Activated naive CD8-positive, alpha-beta T cell (primary cell): ENCODE results near the gene ANAPC1.
"Not testable (repeated sequence)": the region's sequence is repeated elsewhere in the genome, so short reads cannot be mapped to it uniquely, and the experiment has no call there.

ENCODE experiments used
- H3K27ac Mint-ChIP-seq: one replicate; pipeline ENCODE4 v1.8.0; 2021; ENCODE audit warnings: mixed read lengths
- H3K27me3 Mint-ChIP-seq: one replicate; pipeline ENCODE4 v1.8.0; 2021; ENCODE audit warnings: mixed read lengths
- H3K36me3 Mint-ChIP-seq: one replicate; pipeline ENCODE4 v1.8.0; 2021; ENCODE audit warnings: mixed read lengths
- H3K4me1 Mint-ChIP-seq: one replicate; pipeline ENCODE4 v1.8.0; 2021; ENCODE audit warnings: low read depth, mixed read lengths
- H3K4me3 Mint-ChIP-seq: one replicate; pipeline ENCODE4 v1.8.0; 2021; ENCODE audit warnings: mild to moderate bottlenecking, mixed read lengths
- H3K9me3 Mint-ChIP-seq: one replicate; pipeline ENCODE4 v1.8.0; 2021; ENCODE audit warnings: low read depth, mixed read lengths

Gene ANAPC1

GRCh38 chr2:111782195-111782594 is 101.8 kb downstream of the ANAPC1 start:
- H3K27ac Mint-ChIP-seq, H3K27me3 Mint-ChIP-seq, H3K36me3 Mint-ChIP-seq, H3K4me3 Mint-ChIP-seq, H3K9me3 Mint-ChIP-seq, H3K4me1 Mint-ChIP-seq: not testable (repeated sequence)

DNA sequence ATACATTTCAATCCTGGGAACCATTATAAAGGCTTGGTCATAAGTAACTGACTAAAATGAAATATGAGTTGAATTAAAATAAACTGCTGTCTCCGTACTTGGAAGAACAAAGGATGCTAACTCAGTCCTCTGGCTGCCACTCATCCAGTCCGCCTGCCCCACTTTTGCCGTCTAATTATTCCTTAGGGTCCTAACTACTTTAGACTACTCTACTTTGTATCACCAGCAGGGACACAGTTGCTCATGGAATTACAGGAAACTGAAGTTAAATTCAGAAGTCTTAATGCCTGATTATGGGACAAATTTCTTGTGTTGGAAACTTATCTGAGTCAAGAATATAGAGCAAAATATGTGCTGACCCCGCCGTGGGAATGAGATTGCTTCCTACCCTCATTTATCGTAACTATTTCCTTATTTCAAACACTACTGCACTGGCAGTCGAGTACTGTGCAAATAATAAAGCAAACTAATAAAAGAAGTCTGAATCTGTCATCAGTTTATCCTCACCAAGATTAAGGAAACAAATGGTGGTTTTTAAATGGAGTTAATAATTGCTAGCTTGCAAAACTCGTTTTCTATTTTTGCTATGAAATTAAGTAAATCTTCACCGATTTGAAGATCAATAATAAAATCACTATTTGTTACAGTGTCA is 102.4 kb downstream of the ANAPC1 start:
- not testable (repeated sequence) for H3K4me3 Mint-ChIP-seq, H3K4me1 Mint-ChIP-seq, H3K36me3 Mint-ChIP-seq, H3K27ac Mint-ChIP-seq, H3K27me3 Mint-ChIP-seq, H3K9me3 Mint-ChIP-seq

DNA sequence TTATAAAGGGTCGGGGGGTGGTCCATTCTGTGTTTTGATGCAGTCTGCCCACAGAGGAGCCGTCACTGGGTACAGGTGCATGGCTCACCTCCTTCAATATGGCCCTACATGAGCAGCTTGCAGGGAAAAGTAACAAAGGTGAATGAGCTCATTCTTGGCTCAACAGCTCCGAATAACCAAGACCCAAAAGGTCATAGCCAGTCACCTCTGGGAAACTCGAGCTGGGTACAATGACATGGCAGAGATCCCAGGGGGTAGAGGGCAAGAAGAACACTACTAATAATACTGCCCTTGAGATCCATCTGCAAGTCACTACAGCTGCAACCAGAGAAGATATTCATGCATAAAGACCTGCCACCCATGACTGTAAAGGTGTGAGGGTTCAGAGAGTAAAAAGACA is 106.8 kb downstream of the ANAPC1 start:
- not testable (repeated sequence) for H3K27me3 Mint-ChIP-seq, H3K4me1 Mint-ChIP-seq, H3K36me3 Mint-ChIP-seq

DNA sequence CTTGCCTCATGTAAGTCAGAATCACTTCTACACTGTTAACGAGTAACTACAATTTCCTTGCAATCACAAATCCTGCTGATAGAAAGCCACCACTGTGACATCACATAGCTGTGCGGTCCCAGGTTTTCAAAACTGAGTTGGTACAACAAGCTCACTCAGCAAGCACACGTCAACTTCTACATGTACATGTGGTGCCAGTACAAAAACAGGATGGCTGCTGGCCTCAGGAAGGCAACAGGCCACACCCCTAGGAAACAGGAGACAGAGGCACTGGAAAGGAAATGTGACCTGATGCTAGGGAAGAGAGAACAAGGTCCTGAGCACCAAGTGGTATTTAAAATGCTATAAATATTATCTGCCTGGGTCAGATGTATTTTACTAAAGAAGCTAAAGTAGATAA is 107.7 kb downstream of the ANAPC1 start:
- not testable (repeated sequence) for H3K9me3 Mint-ChIP-seq, H3K4me1 Mint-ChIP-seq, H3K27me3 Mint-ChIP-seq, H3K4me3 Mint-ChIP-seq, H3K36me3 Mint-ChIP-seq, H3K27ac Mint-ChIP-seq

More for the DNA sequence above, 106.8 kb downstream of the ANAPC1 start:
- not testable (repeated sequence) for H3K4me3 Mint-ChIP-seq, H3K9me3 Mint-ChIP-seq, H3K27ac Mint-ChIP-seq

DNA sequence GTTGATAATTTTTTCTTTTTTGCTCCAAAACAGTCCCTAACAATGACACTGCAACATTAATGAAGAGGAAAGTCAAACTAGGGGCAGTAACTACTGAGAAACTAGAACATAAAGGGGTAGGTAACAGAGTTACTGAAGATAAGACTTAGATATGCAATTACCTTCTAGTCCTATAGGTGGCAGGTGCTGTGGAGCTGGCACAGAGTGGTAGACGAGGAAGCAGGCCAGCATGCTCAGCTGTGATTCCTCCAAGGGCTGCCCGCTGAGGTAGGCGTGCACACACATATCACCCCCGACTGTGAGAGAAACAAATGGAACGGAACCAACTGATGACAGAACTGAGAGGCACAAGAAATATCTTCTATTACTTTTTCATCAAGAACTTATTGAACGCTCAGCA is 111.8 kb downstream of the ANAPC1 start:
- not testable (repeated sequence) for H3K9me3 Mint-ChIP-seq, H3K36me3 Mint-ChIP-seq, H3K27me3 Mint-ChIP-seq, H3K27ac Mint-ChIP-seq, H3K4me3 Mint-ChIP-seq, H3K4me1 Mint-ChIP-seq

DNA sequence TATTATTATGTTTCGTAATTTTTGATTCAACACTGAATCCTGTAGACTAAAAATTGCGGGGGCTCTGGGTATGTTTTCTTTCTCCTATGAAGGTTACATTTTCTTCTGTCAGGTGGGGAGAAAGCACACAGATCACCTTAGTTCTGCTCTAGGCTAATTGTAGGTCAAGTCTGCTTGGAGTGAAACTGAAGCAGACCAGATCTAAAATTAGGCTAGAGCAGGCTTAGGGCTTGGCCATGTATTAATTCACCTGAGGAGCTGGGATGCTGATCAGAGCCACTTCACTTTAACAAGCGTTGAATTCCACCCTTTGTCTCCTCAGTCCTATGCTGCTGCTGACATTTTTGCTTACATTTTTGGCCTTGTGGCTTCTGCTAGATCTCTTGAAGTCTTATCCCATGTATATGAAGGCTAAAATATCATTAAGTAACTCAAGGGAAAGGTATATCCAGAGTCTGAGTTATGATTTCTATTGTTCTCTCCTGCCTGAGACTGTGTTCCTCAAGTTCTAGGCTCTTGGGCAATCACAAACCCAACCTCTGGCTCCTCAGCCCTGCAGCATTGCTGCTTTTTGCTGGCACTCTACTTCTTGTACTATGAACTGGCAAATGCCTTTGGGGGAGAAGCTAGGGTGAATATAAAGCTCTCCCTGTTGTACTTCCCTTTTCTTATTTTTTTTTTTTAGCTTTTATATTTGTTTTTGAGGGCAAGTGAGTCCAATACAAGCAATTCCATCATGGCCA is 112.9 kb downstream of the ANAPC1 start:
- not testable (repeated sequence) for H3K27ac Mint-ChIP-seq, H3K4me1 Mint-ChIP-seq, H3K9me3 Mint-ChIP-seq, H3K4me3 Mint-ChIP-seq, H3K36me3 Mint-ChIP-seq, H3K27me3 Mint-ChIP-seq

DNA sequence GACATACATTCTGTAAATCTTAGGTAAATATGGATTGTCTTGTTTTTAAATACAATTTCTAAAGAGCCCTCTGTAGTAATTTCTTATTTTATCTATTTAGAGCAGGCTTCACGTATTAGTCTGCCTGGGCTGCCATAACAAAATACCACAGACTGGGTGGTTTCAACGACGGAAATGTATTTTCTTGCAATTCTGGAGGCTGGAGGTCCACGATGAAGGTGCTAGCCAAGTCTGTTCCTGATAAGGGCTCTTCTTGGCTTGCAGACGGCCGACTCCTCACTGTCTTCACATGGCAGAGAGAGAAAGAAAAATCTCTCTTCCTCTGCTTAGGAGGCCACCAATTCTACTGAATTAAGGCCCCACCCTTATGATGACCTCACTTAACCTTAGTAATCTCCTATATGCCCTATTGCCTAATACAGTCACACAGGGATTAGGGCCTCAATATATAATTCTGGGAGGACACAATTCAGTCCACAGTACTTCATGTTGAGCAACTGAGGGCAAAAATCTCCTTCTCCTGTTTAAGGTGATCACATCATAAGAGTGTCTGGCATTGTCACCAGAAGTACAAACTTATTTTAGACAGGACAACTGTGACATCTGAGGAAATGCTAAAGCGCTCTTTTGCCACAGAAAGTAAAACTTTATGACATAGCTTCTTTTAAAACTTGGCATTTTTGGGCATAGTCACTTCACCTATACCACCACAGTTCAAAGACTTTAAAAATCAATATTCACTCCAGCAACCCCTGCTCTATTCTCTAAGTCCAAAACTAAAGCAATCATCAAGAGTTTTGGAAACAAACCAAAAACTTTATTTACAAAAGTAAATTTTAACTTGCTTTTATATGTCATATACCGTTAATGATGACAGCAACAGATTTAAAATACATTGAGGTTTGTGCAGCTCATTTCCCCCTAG is 115.5 kb downstream of the ANAPC1 start:
- not testable (repeated sequence) for H3K27me3 Mint-ChIP-seq, H3K4me1 Mint-ChIP-seq, H3K9me3 Mint-ChIP-seq, H3K4me3 Mint-ChIP-seq, H3K27ac Mint-ChIP-seq, H3K36me3 Mint-ChIP-seq

GRCh38 chr2:111767087-111767486 is 116.9 kb downstream of the ANAPC1 start:
- not testable (repeated sequence) for H3K27ac Mint-ChIP-seq, H3K4me3 Mint-ChIP-seq, H3K9me3 Mint-ChIP-seq, H3K4me1 Mint-ChIP-seq, H3K27me3 Mint-ChIP-seq, H3K36me3 Mint-ChIP-seq

GRCh38 chr2:111766295-111766694 is 117.7 kb downstream of the ANAPC1 start:
- H3K27ac Mint-ChIP-seq, H3K4me3 Mint-ChIP-seq, H3K9me3 Mint-ChIP-seq, H3K4me1 Mint-ChIP-seq, H3K27me3 Mint-ChIP-seq, H3K36me3 Mint-ChIP-seq: not testable (repeated sequence)

GRCh38 chr2:111764151-111764550 is 119.8 kb downstream of the ANAPC1 start:
- H3K27me3 Mint-ChIP-seq, H3K27ac Mint-ChIP-seq, H3K9me3 Mint-ChIP-seq, H3K36me3 Mint-ChIP-seq, H3K4me3 Mint-ChIP-seq, H3K4me1 Mint-ChIP-seq: not testable (repeated sequence)

DNA sequence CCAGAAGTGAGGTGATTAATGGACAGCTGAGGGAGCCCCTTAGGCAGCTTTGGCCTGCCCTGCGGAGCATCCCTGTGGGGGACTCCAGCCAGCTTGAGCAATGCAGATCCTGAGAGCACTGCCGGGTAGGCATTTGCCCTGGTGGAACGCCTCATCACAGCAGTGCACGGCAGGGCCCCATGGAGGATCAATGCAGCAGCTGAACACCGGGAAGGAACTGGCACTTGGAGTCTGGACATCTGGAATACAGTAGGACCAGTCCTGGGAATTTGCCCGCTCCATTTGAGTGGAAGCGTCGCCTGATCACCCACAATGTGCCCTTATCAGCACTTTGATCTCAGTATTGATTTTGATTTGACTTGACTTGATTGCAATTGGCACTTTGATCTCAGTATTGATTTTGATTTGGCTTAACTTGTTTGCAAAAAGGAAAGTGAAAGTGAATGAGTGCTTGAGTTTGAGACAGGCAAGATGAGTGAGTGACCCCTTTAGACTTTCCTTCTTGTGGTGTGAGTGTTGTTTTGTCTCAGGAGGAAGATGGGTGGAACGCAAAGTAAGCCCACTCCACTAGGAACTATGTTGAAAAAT is 123.2 kb downstream of the ANAPC1 start:
- not testable (repeated sequence) for H3K4me3 Mint-ChIP-seq, H3K27ac Mint-ChIP-seq, H3K27me3 Mint-ChIP-seq, H3K4me1 Mint-ChIP-seq, H3K9me3 Mint-ChIP-seq, H3K36me3 Mint-ChIP-seq

DNA sequence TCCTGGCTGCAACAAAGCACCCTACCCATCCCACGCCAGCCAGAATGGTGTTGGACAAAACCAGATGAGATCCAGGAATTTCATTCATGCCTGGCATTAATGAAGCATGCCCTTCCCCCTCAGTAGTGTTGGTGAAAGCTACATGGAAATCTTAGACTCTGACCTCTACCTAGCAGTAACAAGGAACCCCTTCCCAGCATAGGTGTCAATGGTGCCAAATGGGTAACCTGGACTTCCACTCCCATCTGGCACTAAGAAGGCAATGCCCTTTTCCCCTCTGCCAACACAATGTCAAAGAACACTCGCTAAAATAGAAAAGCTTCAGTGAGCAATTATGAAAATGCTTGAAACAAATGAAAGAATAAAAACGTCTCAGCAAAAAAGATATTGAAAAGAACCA is 131.5 kb downstream of the ANAPC1 start:
- H3K27ac Mint-ChIP-seq, H3K27me3 Mint-ChIP-seq, H3K9me3 Mint-ChIP-seq, H3K36me3 Mint-ChIP-seq, H3K4me3 Mint-ChIP-seq, H3K4me1 Mint-ChIP-seq: not testable (repeated sequence)

DNA sequence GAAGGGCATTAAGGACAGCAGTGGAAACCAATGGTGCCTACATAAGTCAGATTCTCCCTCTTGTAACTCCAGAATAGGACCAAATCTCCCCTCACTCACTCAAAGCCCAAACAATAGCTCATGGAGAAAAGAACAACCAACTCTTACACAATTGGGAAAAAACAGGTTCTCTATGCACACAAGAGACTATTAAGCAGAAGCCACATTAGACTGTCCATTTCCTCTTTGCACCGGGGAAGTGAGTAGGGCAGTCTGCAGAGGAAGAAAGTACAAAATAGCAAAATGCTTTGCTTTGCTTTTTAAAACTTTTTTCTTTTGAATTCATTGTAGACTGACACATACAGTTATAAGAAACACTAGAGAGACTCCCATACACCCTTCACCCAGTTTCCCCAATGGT is 133.4 kb downstream of the ANAPC1 start:
- not testable (repeated sequence) for H3K27ac Mint-ChIP-seq, H3K4me1 Mint-ChIP-seq, H3K27me3 Mint-ChIP-seq, H3K4me3 Mint-ChIP-seq, H3K9me3 Mint-ChIP-seq, H3K36me3 Mint-ChIP-seq

DNA sequence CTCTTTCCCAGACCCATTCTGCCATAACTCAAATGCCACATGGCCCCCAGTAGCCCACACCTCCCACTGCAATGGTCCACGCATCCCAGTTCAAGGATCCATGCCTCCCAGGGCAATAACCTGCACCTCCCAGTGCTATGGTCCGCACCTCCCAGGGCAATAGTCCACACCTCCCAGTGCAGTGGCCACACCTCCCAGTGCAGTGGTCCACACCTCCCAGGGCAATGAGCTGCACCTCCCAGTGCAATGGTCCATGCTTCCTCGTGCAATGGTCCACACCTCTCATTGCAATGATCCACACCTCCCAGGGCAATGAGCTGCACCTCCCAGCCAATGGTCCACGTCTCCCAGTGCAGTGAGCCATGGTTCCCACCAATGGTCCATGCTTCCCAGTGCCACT is 135.6 kb downstream of the ANAPC1 start:
- H3K9me3 Mint-ChIP-seq, H3K4me3 Mint-ChIP-seq, H3K4me1 Mint-ChIP-seq, H3K27me3 Mint-ChIP-seq, H3K27ac Mint-ChIP-seq, H3K36me3 Mint-ChIP-seq: not testable (repeated sequence)

DNA sequence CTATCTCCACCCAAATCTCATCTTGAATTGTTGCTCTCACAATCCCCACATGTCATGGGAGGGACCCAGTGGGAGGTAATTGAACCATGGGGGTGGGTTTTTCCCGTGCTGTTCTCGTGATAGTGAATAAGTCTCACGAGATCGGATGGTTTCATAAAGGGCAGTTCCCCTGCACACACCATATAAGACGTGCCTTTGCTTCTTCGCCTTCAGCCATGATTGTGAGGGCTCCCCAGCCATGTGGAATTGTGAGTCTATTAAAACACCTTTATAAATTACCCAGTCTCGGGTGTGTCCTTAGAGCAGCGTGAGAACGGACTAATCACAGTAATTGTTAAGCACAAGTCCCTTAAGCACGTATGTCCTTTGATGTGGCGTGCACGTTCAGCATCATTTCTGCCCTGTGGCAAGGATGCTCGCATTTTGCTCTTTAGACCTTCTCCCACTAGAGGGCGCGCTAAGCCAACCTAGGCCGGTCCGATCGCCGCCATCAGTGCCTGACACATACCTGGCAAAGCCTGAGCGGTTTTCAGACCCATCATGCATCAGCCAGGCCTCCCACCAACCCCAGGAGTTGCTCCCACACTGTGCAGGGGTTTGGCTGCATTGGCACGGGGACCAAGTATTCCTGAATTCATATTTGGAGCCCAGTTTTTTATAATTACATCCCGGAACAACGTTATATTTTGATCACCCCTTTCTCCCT is 136.4 kb downstream of the ANAPC1 start:
- H3K27me3 Mint-ChIP-seq, H3K27ac Mint-ChIP-seq, H3K9me3 Mint-ChIP-seq, H3K4me1 Mint-ChIP-seq, H3K4me3 Mint-ChIP-seq, H3K36me3 Mint-ChIP-seq: not testable (repeated sequence)
